GM19452 (cell line): ENCODE results near the gene EIF2B4.
A peak's percentile ranks its signal among the peaks of the same experiment; 100 is the strongest.
"Not testable (repeated sequence)": the region's sequence is repeated elsewhere in the genome, so short reads cannot be mapped to it uniquely, and the experiment has no call there.

Experiments used
- ATAC-seq: cut with Tn5 transposase; IDR thresholded peaks from one replicate; pipeline ENCODE4 v1.9.1; 2021; ENCODE audit not compliant: unreplicated experiment

EIF2B4 gene

DNA sequence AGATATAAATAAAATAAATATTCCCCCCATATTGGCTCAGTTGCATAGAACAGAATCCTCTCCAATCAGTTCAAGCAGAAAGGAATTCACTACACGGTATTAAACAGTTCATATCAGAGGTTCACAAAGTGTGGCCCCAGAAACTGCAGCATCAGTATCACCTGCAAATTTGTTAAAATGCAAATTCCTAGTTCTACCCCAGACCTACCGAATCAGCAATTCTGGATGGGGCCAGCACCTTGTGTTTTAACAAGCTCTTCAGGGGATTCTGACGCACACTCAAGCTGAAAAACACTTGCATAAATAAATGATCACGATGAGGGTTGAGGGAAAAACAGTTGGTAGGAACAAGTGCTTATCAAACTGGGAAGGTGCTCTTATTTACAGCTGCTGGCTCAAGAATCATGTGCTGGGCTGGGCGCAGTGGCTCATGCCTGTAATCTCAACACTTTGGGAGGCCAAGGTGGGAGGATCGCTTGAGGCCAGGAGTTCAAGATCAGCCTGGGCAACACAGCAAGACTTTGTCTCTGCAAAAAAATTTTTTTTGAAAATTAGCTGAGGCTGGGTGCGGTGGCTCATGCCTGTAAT, 19.9 kb downstream of the EIF2B4 start:
- ATAC-seq = no peak

DNA sequence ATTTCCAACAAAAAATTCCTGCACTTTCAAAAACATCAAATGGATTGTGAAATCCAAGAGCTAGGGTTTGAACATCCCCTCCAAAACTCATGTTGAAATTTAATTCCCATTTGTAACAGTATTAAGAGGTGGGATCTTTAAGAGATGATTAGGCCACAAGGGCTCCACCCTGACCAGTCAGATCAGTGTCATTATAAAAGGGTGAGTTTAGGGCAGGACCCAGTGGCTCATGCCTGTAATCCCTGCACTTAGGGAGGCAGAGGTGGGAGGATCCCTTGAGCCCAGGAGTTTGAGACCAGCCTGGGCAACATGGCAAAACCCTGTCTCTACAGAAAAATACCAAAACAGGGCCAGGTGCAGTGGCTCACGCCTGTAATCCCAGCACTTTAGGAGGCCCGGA, 22.5 kb downstream of the EIF2B4 start:
- no peak for ATAC-seq

DNA sequence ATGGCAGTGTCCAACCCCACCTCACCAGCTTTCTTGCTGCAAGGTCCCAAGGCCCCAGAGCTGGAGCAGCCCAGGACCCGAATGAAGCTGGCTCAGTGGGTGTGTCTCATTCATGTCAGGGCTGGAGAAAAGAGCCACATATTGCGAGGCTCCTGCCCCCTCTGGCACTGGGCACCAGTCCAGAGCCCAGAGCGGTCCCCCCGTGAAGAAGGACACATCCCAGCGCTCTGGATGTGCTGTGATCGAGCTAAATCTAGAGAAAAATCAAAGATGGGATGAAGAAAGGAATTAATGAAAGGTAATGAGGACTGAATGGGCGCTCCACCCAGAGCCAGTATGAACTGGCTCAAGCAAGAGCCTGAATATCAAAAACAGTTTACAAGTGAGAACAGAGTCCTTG, 34.0 kb downstream of the EIF2B4 start:
- no peak for ATAC-seq

DNA sequence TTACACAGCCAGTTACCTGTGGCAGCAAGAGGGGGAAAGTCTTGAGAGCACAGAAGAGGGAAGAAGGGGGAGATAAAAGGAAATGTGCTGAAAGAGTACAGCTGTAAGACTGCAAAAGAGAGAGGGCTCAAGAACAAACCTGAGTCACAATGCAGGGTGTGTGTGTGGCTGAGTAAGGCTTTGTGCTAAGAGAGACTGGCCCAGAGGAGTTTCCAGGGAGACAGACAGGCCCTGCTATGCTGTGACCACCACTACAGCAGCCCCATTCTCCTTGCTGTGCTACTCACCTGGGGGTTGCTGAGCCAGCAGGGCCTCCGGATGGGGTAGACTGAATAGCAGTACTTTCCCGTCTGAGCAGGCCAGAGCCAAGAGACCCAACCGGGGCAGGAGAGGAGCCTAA, 34.8 kb downstream of the EIF2B4 start:
- no peak for ATAC-seq

- no peak for ATAC-seq
Observed at GRCh38 chr2:27324720-27325119, 45.4 kb downstream of the EIF2B4 start.

GRCh38 chr2:27323596-27324285, 46.4 kb downstream of the EIF2B4 start:
- ATAC-seq = no peak

- ATAC-seq = peak; percentile 87
Observed at GRCh38 chr2:27322766-27323595, 47.2 kb downstream of the EIF2B4 start, which contains the start of gene MPV17. TSS of gene MPV17 (minus strand) at chr2:27323097. CDS start at chr2:27322517, 580 bp downstream.

DNA sequence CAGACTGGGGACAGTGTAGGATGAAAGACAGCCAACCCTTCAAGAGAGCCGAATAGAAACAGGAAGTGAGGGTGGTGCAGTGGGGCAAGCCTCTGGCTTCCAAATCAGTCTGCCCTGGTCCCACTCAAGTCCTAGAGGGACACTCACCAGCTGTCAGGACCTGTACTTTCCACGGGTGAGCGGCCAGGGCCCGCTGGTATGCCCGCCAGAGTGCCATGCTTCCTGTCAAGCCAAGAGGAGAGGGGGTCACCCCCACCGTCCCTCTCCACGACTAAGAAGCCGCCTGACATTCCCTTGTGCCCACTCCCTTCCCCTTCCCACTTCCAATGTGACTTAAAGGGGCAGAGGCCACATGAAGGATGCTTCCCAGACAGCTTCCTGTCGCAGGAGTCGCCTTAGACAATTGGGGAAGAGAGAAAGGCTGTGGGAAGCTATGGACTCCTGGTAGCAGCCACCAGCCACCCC, 47.8 kb downstream of the EIF2B4 start:
- no peak for ATAC-seq

DNA sequence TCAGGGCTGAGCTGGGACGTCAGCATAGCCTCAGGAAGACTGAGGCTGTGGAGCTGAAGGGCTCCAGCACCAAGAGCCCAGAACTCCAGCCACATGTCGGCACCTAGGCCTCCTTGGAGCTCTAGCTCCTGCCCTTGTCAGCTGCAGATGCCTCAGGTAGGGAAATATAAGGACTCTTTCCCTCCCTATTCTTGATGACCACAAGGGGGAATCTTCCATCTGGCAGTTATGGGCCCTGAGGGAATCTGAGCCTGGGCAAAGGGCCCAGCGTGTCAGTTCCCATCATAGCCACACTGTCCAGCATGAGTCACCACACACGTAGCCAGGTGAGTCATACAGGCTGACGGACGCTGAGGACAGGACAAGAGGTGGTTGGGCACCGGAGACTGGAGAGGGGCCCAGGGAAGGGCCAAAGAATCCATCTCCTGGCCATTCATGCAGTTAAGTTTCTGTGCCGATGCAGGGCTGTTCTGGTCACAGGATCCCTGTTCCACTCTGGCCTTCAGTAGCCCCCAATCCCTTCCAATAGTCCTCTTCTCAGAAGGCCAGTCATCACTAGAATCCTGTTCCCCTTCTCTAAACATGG, 49.1 kb downstream of the EIF2B4 start:
- ATAC-seq = no peak

DNA sequence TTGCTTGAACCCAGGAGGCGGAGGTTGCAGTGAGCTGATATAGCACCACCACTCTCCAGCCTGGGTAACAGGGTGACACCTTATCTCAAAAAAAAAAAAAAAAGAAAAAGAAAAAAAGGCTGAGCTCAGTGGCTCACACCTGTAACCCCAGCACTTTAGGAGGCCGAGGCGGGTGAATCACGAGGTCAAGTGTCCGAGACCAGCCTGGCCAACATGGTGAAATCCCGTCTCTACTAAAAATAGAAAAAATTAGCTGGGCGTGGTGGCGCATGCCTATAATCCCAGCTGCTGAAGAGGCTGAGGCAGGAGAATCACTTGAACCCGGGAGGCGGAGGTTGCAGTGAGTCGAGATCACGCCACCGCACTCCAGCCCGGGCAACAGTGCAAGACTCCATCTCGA, 50.3 kb downstream of the EIF2B4 start:
- not testable (repeated sequence) for ATAC-seq

DNA sequence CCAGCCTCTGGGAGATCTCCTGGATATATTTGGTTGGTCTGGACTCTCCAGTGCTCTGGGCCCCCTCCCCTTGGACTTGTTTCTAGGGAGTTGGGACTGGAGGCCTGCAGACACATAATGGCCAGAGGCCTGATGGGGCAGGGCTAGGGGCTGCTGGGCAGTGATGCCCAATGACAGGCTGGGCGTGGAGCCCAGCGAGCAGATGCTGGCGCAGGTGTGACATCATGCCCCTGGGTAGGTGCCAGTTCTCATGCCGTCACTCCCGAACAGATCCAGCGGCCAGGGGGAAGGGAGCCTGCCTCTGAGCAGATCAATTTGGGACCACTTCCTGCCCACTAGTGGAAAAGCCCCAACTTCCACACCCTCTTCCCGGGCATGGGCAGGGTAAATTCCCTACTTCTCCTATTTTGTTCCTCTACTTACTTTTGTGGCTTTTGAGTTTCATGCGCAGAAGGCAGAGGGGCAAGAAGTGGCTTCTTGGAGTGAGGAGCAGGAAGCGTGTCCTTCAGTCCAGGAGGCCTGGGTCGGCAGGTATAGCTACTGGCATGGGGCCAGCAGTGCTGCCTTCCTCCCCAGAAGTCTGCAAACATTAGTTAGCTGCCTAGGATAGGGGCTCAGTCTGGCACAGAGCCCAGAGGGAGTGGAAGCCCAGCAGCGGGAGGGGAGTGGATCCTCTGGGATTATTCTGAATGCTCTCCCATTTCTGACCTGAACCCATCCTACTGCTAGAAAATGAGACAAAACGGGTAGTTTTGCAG, 53.3 kb downstream of the EIF2B4 start:
- ATAC-seq = no peak

GRCh38 chr2:27315122-27315521, 55.0 kb downstream of the EIF2B4 start:
- no peak for ATAC-seq

- ATAC-seq = no peak
Observed at GRCh38 chr2:27314709-27315108, 55.4 kb downstream of the EIF2B4 start.
